ENCODE data around the gene PKD1L1.

Gene PKD1L1

DNA sequence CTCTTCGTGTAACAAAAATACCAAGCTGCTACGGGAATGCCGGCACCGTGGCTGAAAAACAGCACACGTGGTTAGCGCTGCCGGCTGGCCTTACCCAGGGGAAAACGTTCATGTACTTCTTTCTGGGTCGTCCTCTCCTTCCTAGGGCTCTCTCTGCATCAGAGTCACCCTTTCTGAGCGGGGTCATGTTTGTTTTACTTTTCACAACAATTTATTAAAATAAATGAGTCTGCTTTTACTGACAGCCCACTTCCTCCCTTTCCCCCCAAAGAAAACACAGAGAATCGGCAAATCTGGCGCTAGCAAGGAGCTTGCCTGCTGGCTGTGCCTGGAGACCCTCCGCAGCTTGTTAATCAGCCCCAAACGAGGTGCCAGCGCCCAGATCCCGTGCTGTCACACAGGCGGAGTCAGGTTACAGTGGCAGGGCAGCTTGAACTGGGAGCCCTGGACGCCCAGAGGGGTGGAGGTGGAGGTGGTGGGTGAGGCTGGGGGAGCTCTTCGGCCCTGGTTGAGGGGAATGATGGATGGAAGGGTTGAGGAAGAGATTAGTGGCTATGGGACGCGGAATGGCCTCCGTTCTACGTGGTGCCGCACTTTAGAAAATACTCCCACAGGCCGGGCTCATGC is 204.2 kb downstream of the PKD1L1 start:
- no peaks in the 10 kb centered on the region for H3K36me3 ChIP-seq
- no peaks in the 10 kb centered on the region for H3K4me1 ChIP-seq (ENCODE audit: control insufficient read depth in 1 of 2, insufficient read depth in 1 of 2, low read depth in 1 of 2, low read length in 1 of 2)
- no peaks in the 10 kb centered on the region for H3K9me3 ChIP-seq
- TF ChIP-seq, protein P1, sequence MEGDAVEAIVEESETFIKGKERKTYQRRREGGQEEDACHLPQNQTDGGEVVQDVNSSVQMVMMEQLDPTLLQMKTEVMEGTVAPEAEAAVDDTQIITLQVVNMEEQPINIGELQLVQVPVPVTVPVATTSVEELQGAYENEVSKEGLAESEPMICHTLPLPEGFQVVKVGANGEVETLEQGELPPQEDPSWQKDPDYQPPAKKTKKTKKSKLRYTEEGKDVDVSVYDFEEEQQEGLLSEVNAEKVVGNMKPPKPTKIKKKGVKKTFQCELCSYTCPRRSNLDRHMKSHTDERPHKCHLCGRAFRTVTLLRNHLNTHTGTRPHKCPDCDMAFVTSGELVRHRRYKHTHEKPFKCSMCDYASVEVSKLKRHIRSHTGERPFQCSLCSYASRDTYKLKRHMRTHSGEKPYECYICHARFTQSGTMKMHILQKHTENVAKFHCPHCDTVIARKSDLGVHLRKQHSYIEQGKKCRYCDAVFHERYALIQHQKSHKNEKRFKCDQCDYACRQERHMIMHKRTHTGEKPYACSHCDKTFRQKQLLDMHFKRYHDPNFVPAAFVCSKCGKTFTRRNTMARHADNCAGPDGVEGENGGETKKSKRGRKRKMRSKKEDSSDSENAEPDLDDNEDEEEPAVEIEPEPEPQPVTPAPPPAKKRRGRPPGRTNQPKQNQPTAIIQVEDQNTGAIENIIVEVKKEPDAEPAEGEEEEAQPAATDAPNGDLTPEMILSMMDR (IDR thresholded peaks at IDR 0.05) = no peak
- H3K27ac ChIP-seq = no peak overlapping the region
- no peak overlapping the region for H3K4me3 ChIP-seq (ENCODE audit: low read depth in 1 of 2, low read length in 1 of 2)
- H3K27me3 ChIP-seq = peaks cover 13% of the 10 kb centered on the region

DNA sequence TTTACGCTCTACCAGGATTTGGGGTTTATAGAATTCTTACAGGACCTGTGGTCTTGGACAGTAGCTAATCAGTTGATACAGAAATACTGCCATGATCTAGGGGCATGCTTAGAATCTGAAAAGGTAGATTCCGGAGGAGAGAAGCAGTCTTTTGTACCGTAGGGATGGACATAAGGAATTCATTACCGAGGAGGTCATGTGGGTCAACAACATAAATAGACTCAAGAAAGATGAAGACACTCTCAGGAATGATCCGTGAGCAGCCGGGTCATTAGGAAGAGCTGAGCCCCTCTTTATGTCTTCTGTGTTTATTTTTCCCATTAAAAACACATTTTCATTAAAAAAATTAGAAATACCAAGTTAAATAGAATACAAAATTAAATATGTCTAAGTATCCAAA is 206.3 kb downstream of the PKD1L1 start:
- Histone ChIP-seq H3K36me3 (no peaks in the 10 kb centered on the region), H3K27ac (no peak overlapping the region), H3K4me3 (ENCODE audit: low read depth in 1 of 2, low read length in 1 of 2) (no peak overlapping the region), H3K27me3 (peaks cover 13% of the 10 kb centered on the region), H3K4me1 (ENCODE audit: control insufficient read depth in 1 of 2, insufficient read depth in 1 of 2, low read depth in 1 of 2, low read length in 1 of 2) (no peaks in the 10 kb centered on the region), H3K9me3 (no peaks in the 10 kb centered on the region)
- TF ChIP-seq, protein P1 (IDR thresholded peaks at IDR 0.05) = no peak

DNA sequence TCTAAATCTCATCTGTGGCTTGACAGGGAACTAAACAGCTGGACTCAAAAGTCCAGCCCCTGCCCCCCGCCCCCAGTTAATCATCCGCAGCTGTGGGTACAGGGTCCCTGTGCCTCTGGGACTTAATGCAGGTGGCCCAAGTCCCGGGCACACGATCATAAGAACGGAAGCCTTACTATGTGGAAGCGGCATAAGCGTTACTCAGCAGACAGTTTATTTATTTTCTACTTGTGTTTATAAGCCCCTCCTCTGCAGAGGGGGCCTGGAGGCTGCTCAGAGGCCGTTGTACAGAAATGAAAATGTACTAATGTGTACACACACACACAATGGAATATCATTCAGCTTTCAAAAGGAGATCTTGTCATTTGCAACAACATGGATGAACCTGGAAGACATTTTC is 208.4 kb downstream of the PKD1L1 start:
- Histone ChIP-seq H3K36me3 (no peaks in the 10 kb centered on the region), H3K4me3 (ENCODE audit: low read depth in 1 of 2, low read length in 1 of 2) (no peak overlapping the region), H3K4me1 (ENCODE audit: control insufficient read depth in 1 of 2, insufficient read depth in 1 of 2, low read depth in 1 of 2, low read length in 1 of 2) (no peaks in the 10 kb centered on the region), H3K9me3 (no peaks in the 10 kb centered on the region), H3K27me3 (peaks cover 13% of the 10 kb centered on the region), H3K27ac (no peak overlapping the region)
- TF ChIP-seq, protein P1 (IDR thresholded peaks at IDR 0.05) = no peak

DNA sequence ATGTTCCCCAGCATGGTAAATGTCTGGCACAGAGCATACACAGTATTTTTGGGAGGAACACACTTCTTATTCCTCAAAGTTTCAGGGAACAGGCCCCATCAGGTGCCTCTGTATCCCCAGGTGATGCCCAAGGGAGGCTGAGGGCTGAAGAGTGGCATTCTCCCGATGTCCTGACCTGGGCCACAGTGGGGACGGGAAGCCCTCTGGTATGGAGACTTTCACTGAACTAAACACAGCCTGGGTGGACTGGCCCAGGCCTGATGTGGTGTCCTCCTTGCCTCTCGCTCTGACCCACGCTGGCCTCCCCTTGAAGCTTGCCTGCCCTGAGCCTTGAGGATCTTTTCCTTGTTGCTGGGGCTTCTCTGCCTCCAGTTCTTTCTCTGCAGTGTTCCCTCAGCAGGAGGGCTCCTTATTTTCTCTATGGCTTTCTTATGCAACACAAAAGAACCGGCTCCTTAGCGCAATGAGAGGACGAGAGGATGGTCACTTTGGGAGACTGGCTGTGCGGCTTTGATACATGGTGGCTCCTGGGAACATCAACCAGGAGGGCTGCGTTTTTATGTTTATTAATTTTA is 208.9 kb downstream of the PKD1L1 start:
- H3K27ac ChIP-seq = no peak overlapping the region
- TF ChIP-seq, protein P1 (IDR thresholded peaks at IDR 0.05) = no peak
- H3K27me3 ChIP-seq = peaks cover 13% of the 10 kb centered on the region
- H3K4me3 ChIP-seq (ENCODE audit: low read depth in 1 of 2, low read length in 1 of 2) = no peak overlapping the region
- no peaks in the 10 kb centered on the region for H3K4me1 ChIP-seq (ENCODE audit: control insufficient read depth in 1 of 2, insufficient read depth in 1 of 2, low read depth in 1 of 2, low read length in 1 of 2)
- H3K9me3 ChIP-seq = no peaks in the 10 kb centered on the region
- H3K36me3 ChIP-seq = no peaks in the 10 kb centered on the region

DNA sequence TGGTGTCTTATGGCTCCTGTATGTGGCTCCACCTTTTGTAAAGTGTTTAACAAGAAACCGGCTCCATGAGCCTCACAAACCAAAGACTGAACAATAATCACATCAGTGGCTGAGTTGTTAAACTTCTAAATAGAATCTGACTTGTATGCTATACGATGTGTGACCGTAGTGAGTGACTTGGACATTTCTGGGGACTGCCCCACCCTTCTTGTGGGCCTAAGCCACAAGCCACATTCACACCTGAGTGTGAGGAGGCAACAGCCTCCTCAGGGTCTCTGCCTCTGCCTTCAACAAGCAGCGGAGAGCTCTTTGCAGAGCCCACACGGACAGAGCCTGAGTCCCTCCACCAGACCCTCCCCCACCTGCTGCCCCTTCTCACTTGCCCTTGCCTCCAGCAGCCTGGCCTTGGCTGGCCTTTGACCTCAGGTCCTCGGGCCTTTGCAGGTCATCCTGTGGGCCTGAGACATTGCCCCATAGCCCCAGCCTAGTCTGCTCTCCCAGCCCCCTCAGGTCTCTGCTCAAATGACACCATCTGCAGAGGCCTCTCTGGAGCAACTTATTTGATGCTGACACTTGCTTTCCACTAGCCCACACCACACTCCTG is 209.6 kb downstream of the PKD1L1 start:
- Histone ChIP-seq H3K4me3 (ENCODE audit: low read depth in 1 of 2, low read length in 1 of 2) (no peak overlapping the region), H3K27me3 (peaks cover 6% of the 10 kb centered on the region), H3K36me3 (no peaks in the 10 kb centered on the region), H3K9me3 (no peaks in the 10 kb centered on the region), H3K27ac (no peak overlapping the region), H3K4me1 (ENCODE audit: control insufficient read depth in 1 of 2, insufficient read depth in 1 of 2, low read depth in 1 of 2, low read length in 1 of 2) (no peaks in the 10 kb centered on the region)
- TF ChIP-seq, protein P1 (IDR thresholded peaks at IDR 0.05) = no peak

All from neutrophil (primary cell).